ENCODE measurements around the gene STK32B.

- TF ChIP-seq CTCF (IDR thresholded peaks at IDR 0.05) (no peak), POLR2A (IDR thresholded peaks at IDR 0.05) (no peak)
Observed at GRCh38 chr4:5166377-5166776, 115.1 kb downstream of the STK32B start.
